HCT116 (cell line): ENCODE results near the gene WSB2. TPM values are rescaled to one million over a fixed set of nuclear protein-coding genes. Genes with fewer than 3 reads are reported as not detected.

ENCODE experiments used
- ATAC-seq: fragments of 200-7000 bp; cut with Tn5 transposase; 2 replicates; pipeline ENCODE4 v1.9.1; 2020; ENCODE audit warnings: mild to moderate bottlenecking, moderate library complexity
- BruUV-seq: library from RNA; stranded (reverse); fragments of 400-500 nt; replicated peaks from 2 replicates; lab custom pipeline; 2021; lab: Mats Ljungman, UMichigan
- CTCF ChIA-PET: fragments of 300-600 bp; sonication (Branson Sonifier 250); formaldehyde crosslinking; loops from one replicate; lab custom pipeline; 2021; ENCODE audit warnings: antibody characterized with exemption; lab: Charles Lee
- POLR2A ChIA-PET: fragments of 300-600, 350-600 bp; sonication (Branson Sonifier 250); formaldehyde crosslinking; loops from one replicate; lab custom pipeline; 2021; ENCODE audit warnings: antibody characterized with exemption; lab: Charles Lee
- RAD21 ChIA-PET, 2 experiments: fragments of 300-600 bp; sonication (Branson Sonifier 250); formaldehyde crosslinking; loops; one replicate each; lab custom pipeline; 2023; ENCODE audit warnings: low total read pairs in 2 of 2; ENCODE audit not compliant: uncharacterized antibody in 2 of 2, unreplicated experiment in 2 of 2, low non-redundant PET in 1 of 2; lab: Charles Lee
- DNase-seq: peaks from one replicate; pipeline ENCODE4 v3.0.0-alpha.2; 2010; ENCODE audit warnings: low read depth, low spot score
- H2AFZ ChIP-seq: fragments of 200-600 bp; shearing (Covaris generic), sonication (generic); 2 replicates; pipeline ENCODE4 v1.6.1; 2017; ENCODE audit warnings: low read depth, mixed run types, mixed read lengths, antibody characterized with exemption, low read length; ENCODE audit not compliant: poor library complexity, severe bottlenecking
- H3K27ac ChIP-seq: 2 replicates; pipeline ENCODE4 v1.5.1; 2012; ENCODE audit warnings: low read depth, low read length
- H3K27me3 ChIP-seq: fragments of 200-600 bp; sonication (generic); 2 replicates; pipeline ENCODE4 v1.6.1; 2016; ENCODE audit warnings: mixed run types, low read length, mixed read lengths; ENCODE audit not compliant: insufficient read depth
- H3K36me3 ChIP-seq, 2 experiments: fragments of 200-500 bp in 1 of 2; fragments of 200-600 bp in 1 of 2; sonication (Bioruptor generic) in 1 of 2; sonication (generic) in 1 of 2; 2 replicates each; pipeline versions ENCODE4 v1.5.1 to v1.6.1; 2014 to 2016; ENCODE audit warnings: low read length in 2 of 2, inconsistent platforms in 1 of 2, mixed read lengths in 1 of 2, mixed run types in 1 of 2; ENCODE audit not compliant: insufficient read depth in 2 of 2, control insufficient read depth in 1 of 2
- H3K4me1 ChIP-seq, 2 experiments: fragments of 200-600 bp in 1 of 2; sonication (generic) in 1 of 2; 2 replicates each; pipeline versions ENCODE4 v1.5.1 to v1.6.1; 2012 to 2017; ENCODE audit warnings: low read length in 2 of 2, inconsistent platforms in 1 of 2, mild to moderate bottlenecking in 1 of 2, mixed read lengths in 1 of 2, mixed run types in 1 of 2, moderate library complexity in 1 of 2; ENCODE audit not compliant: insufficient read depth in 2 of 2, control insufficient read depth in 1 of 2
- H3K4me2 ChIP-seq: fragments of 200-600 bp; sonication (generic); 2 replicates; pipeline ENCODE4 v1.6.1; 2017; ENCODE audit warnings: mixed run types, low read length, mixed read lengths
- H3K4me3 ChIP-seq, 2 experiments: fragments of 200-600 bp in 1 of 2; sonication (generic) in 1 of 2; replicated peaks in 1 of 2; 2 replicates each; pipeline ENCODE4 v1.5.1; 2011 to 2016; ENCODE audit warnings: low read length in 2 of 2, control low read depth in 1 of 2, low read depth in 1 of 2, mild to moderate bottlenecking in 1 of 2, mixed read lengths in 1 of 2, mixed run types in 1 of 2
- H3K79me2 ChIP-seq: fragments of 200-600 bp; sonication (generic); 2 replicates; pipeline ENCODE4 v1.6.1; 2017; ENCODE audit warnings: mild to moderate bottlenecking, mixed run types, low read length, moderate library complexity, mixed read lengths; ENCODE audit not compliant: insufficient read depth
- H3K9ac ChIP-seq: fragments of 200-600 bp; sonication (generic); 2 replicates; pipeline ENCODE4 v1.6.1; 2016; ENCODE audit warnings: low read length, mixed read lengths
- H3K9me2 ChIP-seq: fragments of 200-600 bp; sonication (generic), shearing (Covaris generic); 2 replicates; pipeline ENCODE4 v1.6.1; 2017; ENCODE audit warnings: mixed run types, mild to moderate bottlenecking, moderate library complexity; ENCODE audit not compliant: insufficient read depth
- H3K9me3 ChIP-seq, 2 experiments: fragments of 200-500 bp in 1 of 2; fragments of 200-600 bp in 1 of 2; sonication (Bioruptor generic) in 1 of 2; sonication (generic) in 1 of 2; 2 replicates each; pipeline ENCODE4 v1.6.1; 2014 to 2017; ENCODE audit warnings: low read length in 2 of 2, mixed read lengths in 2 of 2, inconsistent platforms in 1 of 2, low read depth in 1 of 2, mild to moderate bottlenecking in 1 of 2, mixed run types in 1 of 2, moderate library complexity in 1 of 2; ENCODE audit not compliant: control insufficient read depth in 1 of 2, insufficient read depth in 1 of 2
- H4K20me1 ChIP-seq: fragments of 200-600 bp; sonication (generic), shearing (Covaris generic); 2 replicates; pipeline ENCODE4 v1.6.1; 2017; ENCODE audit warnings: mixed run types, mild to moderate bottlenecking, moderate library complexity; ENCODE audit not compliant: insufficient read depth
- CBX3 ChIP-seq: IDR thresholded peaks from 2 replicates; pipeline ENCODE4 v1.6.1; 2012; ENCODE audit warnings: low read depth
- EGR1 ChIP-seq: IDR thresholded peaks from 2 replicates; pipeline ENCODE4 v1.6.1; 2012; ENCODE audit warnings: low read depth
- ELF1 ChIP-seq: IDR thresholded peaks from 2 replicates; pipeline ENCODE4 v1.6.1; 2012; ENCODE audit warnings: low read depth, borderline replicate concordance
- EZH2phosphoT487 ChIP-seq: fragments of 200-600 bp; IDR thresholded peaks from 2 replicates; pipeline ENCODE4 v1.6.1; 2018; ENCODE audit warnings: antibody characterized with exemption, borderline replicate concordance
- FOSL1 ChIP-seq: IDR thresholded peaks from 2 replicates; pipeline ENCODE4 v1.6.1; 2012; ENCODE audit warnings: low read depth
- POLR2A ChIP-seq: IDR thresholded peaks from 2 replicates; pipeline ENCODE4 v1.7.0; 2011; ENCODE audit warnings: borderline replicate concordance; ENCODE audit not compliant: insufficient read depth, insufficient read length; ENCODE audit errors: extremely low read depth
- RAD21 ChIP-seq: IDR thresholded peaks from 2 replicates; pipeline ENCODE4 v1.6.1; 2012; ENCODE audit warnings: low read depth, mild to moderate bottlenecking
- SRF ChIP-seq: IDR thresholded peaks from 2 replicates; pipeline ENCODE4 v1.6.1; 2012; ENCODE audit warnings: low read depth
- YY1 ChIP-seq: IDR thresholded peaks from 2 replicates; pipeline ENCODE4 v1.6.1; 2011; ENCODE audit warnings: low read length, low read depth, moderate library complexity, mild to moderate bottlenecking; ENCODE audit not compliant: insufficient replicate concordance; ENCODE audit errors: extremely low read depth
- ZNF274 ChIP-seq: fragments of 200-500 bp; sonication (Bioruptor generic); IDR thresholded peaks from 2 replicates; pipeline ENCODE4 v1.6.1; 2014; ENCODE audit warnings: mild to moderate bottlenecking, low read depth, low read length, inconsistent platforms
- intact Hi-C: fragments of 100-400 bp; cut with micrococcal nuclease; formaldehyde crosslinking; loops from 2 replicates; pipeline ENCODE4 v1.10.0; 2022
- total RNA-seq: library from RNA; stranded (reverse); gene quantifications from one replicate; pipeline ENCODE4 v1.2.1, GENCODE V29; 2021; ENCODE audit not compliant: unreplicated experiment
- TF ChIP-seq, protein P1 (sequence below): IDR thresholded peaks from 2 replicates; pipeline ENCODE4 v1.6.1; 2012; ENCODE audit warnings: low read depth
- TF ChIP-seq, protein P2 (sequence below): IDR thresholded peaks from 2 replicates; pipeline ENCODE4 v1.6.1; 2012

Gene WSB2
- total RNA-seq, 1 experiment from 2014 or later = 97.0 TPM

- TF ChIP-seq EZH2phosphoT487 (no peak), CBX3 (no peak), SRF (no peak), RAD21 (no peak), ELF1 (no peak), POLR2A (no peak), YY1 (no peak), ZNF274 (no peak), EGR1 (no peak), FOSL1 (no peak)
- TF ChIP-seq, protein P1, sequence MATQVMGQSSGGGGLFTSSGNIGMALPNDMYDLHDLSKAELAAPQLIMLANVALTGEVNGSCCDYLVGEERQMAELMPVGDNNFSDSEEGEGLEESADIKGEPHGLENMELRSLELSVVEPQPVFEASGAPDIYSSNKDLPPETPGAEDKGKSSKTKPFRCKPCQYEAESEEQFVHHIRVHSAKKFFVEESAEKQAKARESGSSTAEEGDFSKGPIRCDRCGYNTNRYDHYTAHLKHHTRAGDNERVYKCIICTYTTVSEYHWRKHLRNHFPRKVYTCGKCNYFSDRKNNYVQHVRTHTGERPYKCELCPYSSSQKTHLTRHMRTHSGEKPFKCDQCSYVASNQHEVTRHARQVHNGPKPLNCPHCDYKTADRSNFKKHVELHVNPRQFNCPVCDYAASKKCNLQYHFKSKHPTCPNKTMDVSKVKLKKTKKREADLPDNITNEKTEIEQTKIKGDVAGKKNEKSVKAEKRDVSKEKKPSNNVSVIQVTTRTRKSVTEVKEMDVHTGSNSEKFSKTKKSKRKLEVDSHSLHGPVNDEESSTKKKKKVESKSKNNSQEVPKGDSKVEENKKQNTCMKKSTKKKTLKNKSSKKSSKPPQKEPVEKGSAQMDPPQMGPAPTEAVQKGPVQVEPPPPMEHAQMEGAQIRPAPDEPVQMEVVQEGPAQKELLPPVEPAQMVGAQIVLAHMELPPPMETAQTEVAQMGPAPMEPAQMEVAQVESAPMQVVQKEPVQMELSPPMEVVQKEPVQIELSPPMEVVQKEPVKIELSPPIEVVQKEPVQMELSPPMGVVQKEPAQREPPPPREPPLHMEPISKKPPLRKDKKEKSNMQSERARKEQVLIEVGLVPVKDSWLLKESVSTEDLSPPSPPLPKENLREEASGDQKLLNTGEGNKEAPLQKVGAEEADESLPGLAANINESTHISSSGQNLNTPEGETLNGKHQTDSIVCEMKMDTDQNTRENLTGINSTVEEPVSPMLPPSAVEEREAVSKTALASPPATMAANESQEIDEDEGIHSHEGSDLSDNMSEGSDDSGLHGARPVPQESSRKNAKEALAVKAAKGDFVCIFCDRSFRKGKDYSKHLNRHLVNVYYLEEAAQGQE = no peak
- TF ChIP-seq, protein P2, sequence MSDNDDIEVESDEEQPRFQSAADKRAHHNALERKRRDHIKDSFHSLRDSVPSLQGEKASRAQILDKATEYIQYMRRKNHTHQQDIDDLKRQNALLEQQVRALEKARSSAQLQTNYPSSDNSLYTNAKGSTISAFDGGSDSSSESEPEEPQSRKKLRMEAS = no peak
- TF ChIP-seq, all 23 proteins: peak for 0
- H3K4me2 ChIP-seq = no peak overlapping the region
- no peak overlapping the region for H3K4me3 ChIP-seq
- POLR2A ChIA-PET = no interaction called here
- no peaks in the 10 kb centered on the region for H3K9me2 ChIP-seq
- H3K9ac ChIP-seq = no peak overlapping the region
- H3K4me1 ChIP-seq = no peaks in the 10 kb centered on the region; a peak in 1 of 4 replicates
- DNase-seq (no peak), ATAC-seq (no peak)
- no peaks in the 10 kb centered on the region for H3K9me3 ChIP-seq
- H3K27ac ChIP-seq = no peak overlapping the region
- peaks cover 18 to 42% of the 10 kb centered on the region in 2 experiments for H3K36me3 ChIP-seq
- H2AFZ ChIP-seq = no peak overlapping the region
- intact Hi-C loops = no loop called here
- H4K20me1 ChIP-seq = no peaks in the 10 kb centered on the region
- CTCF ChIA-PET = interaction anchor here (1.3 kb wide), 1 partner anchor 9 kb away, joined by 6 read pairs; no protein-coding TSS in a partner anchor
- H3K27me3 ChIP-seq = no peaks in the 10 kb centered on the region
- no TSS peak for BruUV-seq
- RAD21 ChIA-PET = no interaction called here
- H3K79me2 ChIP-seq = peaks cover 27% of the 10 kb centered on the region
These were observed 16.9 kb downstream of the WSB2 start for GRCh38 chr12:118044075-118044474.
